NOMO-1 (cell line): ENCODE data around the gene TRIM42.
A peak's percentile ranks its signal among the peaks of the same experiment; 100 is the strongest.

Source experiments
- DNase-seq, 2 experiments: peaks; one replicate each; lab custom pipeline; 2025; ENCODE audit not compliant: unreplicated experiment in 2 of 2; lab: John Stamatoyannopoulos, UW

Gene TRIM42

DNA sequence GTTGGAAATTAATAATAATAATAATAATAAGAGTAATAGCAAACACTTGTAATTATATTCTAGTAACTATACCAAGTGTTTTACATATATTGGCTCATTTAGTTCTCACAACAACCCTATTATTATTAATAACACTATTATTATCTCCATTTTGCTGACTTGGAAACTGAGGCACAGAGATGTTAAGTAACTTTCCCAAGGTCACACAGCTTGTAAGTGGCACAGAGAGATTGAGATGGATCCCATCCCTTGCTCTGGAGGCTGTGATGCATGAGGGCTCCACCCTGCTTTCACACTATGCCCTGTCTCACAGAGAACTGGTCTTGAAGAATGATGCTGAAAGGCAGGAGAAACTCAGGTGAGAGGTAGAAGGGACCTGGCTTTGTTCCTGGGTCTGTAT, 31.9 kb downstream of the TRIM42 start:
- DNase-seq = no peak

- no peak for DNase-seq
Observed at GRCh38 chr3:140710711-140711389, 33.0 kb downstream of the TRIM42 start.

GRCh38 chr3:140711390-140712035, 33.6 kb downstream of the TRIM42 start:
- no peak for DNase-seq

DNA sequence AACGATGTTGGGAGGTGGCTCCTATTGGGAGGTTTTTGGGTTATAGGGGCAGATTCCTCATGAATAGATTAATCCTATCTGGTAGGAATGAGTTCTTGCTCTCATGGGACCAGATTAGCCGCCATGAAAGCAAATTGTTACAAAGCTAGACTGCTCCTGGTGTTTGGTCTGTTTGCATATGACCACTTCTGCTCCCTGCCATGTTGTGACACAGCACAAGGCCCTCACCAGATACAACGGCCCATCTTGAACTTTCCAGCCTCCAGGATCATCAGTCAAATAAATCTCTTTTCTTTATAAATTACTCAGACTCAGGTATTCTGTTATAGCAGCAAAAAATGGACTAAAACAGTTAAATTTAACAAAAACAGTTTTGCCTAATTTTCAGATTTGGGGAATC, 34.4 kb downstream of the TRIM42 start:
- no peak for DNase-seq

GRCh38 chr3:140715035-140715434, 37.2 kb downstream of the TRIM42 start:
- no peak for DNase-seq

GRCh38 chr3:140717921-140718320, 40.1 kb downstream of the TRIM42 start:
- peak; percentile 69 to 81 for DNase-seq

- no peak for DNase-seq
Observed at GRCh38 chr3:140719841-140720614, 42.2 kb downstream of the TRIM42 start.

DNA sequence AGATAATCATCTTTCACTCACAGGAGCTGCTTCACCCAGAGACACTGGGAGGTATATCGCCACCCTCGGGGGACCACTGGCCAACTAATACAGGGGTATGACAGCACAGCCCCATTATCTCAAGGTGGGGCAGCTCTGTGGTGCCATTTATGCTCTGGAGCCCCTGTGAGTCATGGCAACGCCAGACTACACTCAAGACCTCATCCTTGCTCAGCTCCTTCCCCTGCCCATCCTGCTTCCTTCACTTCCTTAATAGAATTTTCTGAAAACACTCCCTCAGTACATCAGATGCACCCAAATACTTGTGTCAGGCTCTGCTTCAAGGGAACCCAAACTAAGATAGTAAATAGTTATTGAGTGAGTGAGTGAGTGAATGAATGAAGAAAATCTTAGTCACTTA, 45.7 kb downstream of the TRIM42 start:
- DNase-seq = no peak

- DNase-seq = no peak
Observed at GRCh38 chr3:140724856-140725812, 47.3 kb downstream of the TRIM42 start.

DNA sequence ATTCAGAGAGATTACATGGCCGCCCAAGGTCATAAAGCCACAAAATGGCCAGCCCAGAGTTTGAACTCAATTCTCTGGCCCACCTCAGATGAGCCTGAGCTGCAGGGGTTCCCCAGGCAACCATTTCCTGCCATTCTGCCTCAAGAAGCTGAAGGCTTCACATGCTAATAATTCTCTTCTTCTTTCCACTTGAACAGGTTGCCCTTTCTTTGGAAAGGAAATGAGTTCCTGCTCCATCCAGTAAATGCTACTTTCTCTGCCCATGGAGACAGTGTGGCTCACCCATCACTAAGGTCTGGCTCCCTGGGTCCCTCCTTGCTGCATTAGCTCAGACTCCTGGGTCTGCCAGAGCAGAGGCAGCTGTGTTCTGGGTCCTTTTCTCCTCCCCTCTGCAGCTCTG, 48.2 kb downstream of the TRIM42 start:
- no peak for DNase-seq

DNA sequence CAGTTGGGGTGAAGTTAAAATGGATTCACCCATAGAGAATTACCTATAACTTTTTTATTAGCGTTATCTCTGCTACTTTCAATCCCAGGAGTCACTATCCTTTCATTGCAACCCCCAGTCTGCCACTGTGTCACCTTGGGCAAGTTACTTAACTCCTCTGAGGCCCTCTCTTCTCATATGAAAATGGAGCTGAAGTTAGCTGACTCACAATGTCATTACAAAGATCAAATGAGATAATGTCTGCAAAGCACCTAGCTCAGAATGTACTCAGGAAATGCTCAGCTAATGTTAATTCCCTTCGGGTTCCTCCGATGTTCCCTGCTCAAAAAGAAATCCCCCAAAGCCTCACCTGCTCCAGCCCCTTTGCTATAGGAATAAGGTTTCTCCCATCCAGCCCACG, 50.0 kb downstream of the TRIM42 start:
- no peak for DNase-seq

GRCh38 chr3:140731440-140732119, 53.7 kb downstream of the TRIM42 start:
- no peak for DNase-seq

DNA sequence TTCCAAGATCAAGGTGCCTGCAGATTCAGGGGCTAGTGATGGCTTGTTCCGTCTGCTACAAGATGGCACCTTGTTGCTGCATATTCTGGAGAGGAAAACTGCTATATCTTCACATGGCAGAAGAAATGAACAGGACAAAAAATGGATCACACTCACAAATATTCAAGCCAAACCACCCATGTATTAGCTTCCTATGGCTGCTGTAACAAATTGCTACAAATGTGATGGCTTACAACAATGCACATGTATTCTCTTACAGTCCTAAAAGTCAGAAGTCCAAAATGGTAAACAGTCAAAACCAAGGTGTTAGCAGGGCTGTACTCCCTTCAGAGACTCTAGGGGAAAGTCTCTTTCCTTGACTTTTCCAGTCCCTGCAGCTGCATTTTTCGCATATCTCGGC, 55.8 kb downstream of the TRIM42 start:
- no peak for DNase-seq

- peak; percentile 51 to 56 for DNase-seq
Observed at GRCh38 chr3:140736863-140737460, 59.1 kb downstream of the TRIM42 start.

DNA sequence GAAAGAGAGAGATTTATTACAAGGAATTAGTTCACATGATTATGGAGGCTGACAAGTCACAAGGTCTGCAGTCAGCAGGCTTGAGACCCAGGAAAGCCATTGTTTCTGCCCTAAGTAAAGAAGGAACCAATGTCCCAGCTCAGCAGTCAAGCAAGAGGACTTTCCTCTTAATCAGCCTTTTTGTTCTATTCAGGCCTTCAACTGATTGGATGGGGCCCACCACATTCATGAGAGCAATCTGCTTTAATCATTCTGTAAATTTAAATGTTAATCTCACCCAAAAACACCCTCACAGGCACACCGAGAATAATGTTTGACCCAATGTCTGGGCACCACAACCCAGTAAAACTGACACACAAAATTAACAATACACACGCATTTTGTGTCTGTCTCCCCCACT, 64.3 kb downstream of the TRIM42 start:
- DNase-seq = no peak

DNA sequence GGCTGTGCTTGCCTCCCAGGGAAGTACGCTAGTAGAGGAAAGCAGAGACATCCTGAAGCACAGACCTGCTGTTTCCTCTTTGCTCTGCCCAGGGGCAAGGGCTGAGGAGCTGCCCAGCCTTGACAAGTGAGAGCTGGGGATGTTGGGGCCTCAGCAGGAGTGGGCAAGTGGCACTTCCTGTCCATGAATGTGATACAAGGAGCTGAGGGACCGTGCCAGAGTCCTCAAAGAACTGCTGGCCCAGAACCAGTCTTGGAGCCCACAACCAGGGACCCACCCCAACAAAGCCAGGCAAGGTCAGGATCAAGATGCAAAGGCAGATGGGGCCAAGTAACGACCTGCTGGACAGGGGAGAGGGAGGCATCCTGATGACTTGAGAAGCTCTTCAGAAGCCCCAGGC, 70.3 kb downstream of the TRIM42 start:
- DNase-seq = no peak

- no peak for DNase-seq
Observed at GRCh38 chr3:140748903-140749302, 71.0 kb downstream of the TRIM42 start.
